ENCODE measurements around the gene BTBD3. TPM values are rescaled to one million over a fixed set of nuclear protein-coding genes. Genes with fewer than 3 reads are reported as not detected.

BTBD3 gene
- total RNA-seq, 4 donors from 2014 or later = 39.0 to 62.1 (median 44.6) TPM

GRCh38 chr20:11949711-11950110 is 32.0 kb downstream of the BTBD3 start:
- Histone ChIP-seq H3K4me1 (no peaks in the 10 kb centered on the region), H3K27ac (no peak overlapping the region), H3K27me3 (no peaks in the 10 kb centered on the region), H3K4me3 (no peak overlapping the region), H3K9me3 (no peaks in the 10 kb centered on the region), H3K36me3 (no peaks in the 10 kb centered on the region)
- 86% methylated on average over 3 of the region's 3 CpGs for WGBS
- DNase-seq (ENCODE audit: low spot score in 2 of 2) = no peak
- TF ChIP-seq POLR2AphosphoS5 (IDR thresholded peaks at IDR 0.05) (no peak), POLR2A (IDR thresholded peaks at IDR 0.05) (no peak), CTCF (IDR thresholded peaks at IDR 0.05) (no peak), EP300 (IDR thresholded peaks at IDR 0.05) (no peak)

GRCh38 chr20:11951696-11952095 is 34.0 kb downstream of the BTBD3 start:
- no peak for DNase-seq (ENCODE audit: low spot score in 2 of 2)
- H3K27ac ChIP-seq = no peak overlapping the region
- no peak for TF ChIP-seq POLR2A (IDR thresholded peaks at IDR 0.05)
- no peak for TF ChIP-seq POLR2AphosphoS5 (IDR thresholded peaks at IDR 0.05)
- no peak for TF ChIP-seq EP300 (IDR thresholded peaks at IDR 0.05)
- no peak for TF ChIP-seq CTCF (IDR thresholded peaks at IDR 0.05)
- no peaks in the 10 kb centered on the region for H3K36me3 ChIP-seq
- no peaks in the 10 kb centered on the region for H3K27me3 ChIP-seq
- 61% methylated on average over 3 of the region's 3 CpGs for WGBS
- H3K9me3 ChIP-seq = no peaks in the 10 kb centered on the region
- H3K4me3 ChIP-seq = no peak overlapping the region
- H3K4me1 ChIP-seq = no peaks in the 10 kb centered on the region

- no peaks in the 10 kb centered on the region for H3K36me3 ChIP-seq
- 67% methylated on average over 4 of the region's 4 CpGs for WGBS
Observed at GRCh38 chr20:11952639-11953038, 34.9 kb downstream of the BTBD3 start.

GRCh38 chr20:11957911-11958310 is 40.2 kb downstream of the BTBD3 start:
- no peaks in the 10 kb centered on the region for H3K36me3 ChIP-seq
- H3K4me1 ChIP-seq = no peaks in the 10 kb centered on the region
- no peak for DNase-seq (ENCODE audit: low spot score in 2 of 2)
- H3K27me3 ChIP-seq = no peaks in the 10 kb centered on the region
- no peaks in the 10 kb centered on the region for H3K9me3 ChIP-seq
- no peak overlapping the region for H3K4me3 ChIP-seq
- no peak overlapping the region for H3K27ac ChIP-seq
- no peak for TF ChIP-seq POLR2A (IDR thresholded peaks at IDR 0.05)
- no peak for TF ChIP-seq CTCF (IDR thresholded peaks at IDR 0.05)
- TF ChIP-seq EP300 (IDR thresholded peaks at IDR 0.05) = no peak
- no peak for TF ChIP-seq POLR2AphosphoS5 (IDR thresholded peaks at IDR 0.05)

More at GRCh38 chr20:11952639-11953038, 34.9 kb downstream of the BTBD3 start:
- DNase-seq (ENCODE audit: low spot score in 2 of 2) = no peak
- Histone ChIP-seq H3K4me1 (no peaks in the 10 kb centered on the region), H3K9me3 (no peaks in the 10 kb centered on the region), H3K27ac (no peak overlapping the region), H3K4me3 (no peak overlapping the region), H3K27me3 (no peaks in the 10 kb centered on the region)
- no peak for TF ChIP-seq POLR2AphosphoS5 (IDR thresholded peaks at IDR 0.05)
- TF ChIP-seq POLR2A (IDR thresholded peaks at IDR 0.05) = no peak
- no peak for TF ChIP-seq CTCF (IDR thresholded peaks at IDR 0.05)
- no peak for TF ChIP-seq EP300 (IDR thresholded peaks at IDR 0.05)

- no peaks in the 10 kb centered on the region for H3K4me1 ChIP-seq
- no peaks in the 10 kb centered on the region for H3K36me3 ChIP-seq
- H3K9me3 ChIP-seq = no peaks in the 10 kb centered on the region
- H3K27ac ChIP-seq = no peak overlapping the region
- H3K27me3 ChIP-seq = no peaks in the 10 kb centered on the region
- no peak for DNase-seq (ENCODE audit: low spot score in 2 of 2)
- 61% methylated on average over 24 of the region's 24 CpGs for WGBS
- H3K4me3 ChIP-seq = no peak overlapping the region
- no peak for TF ChIP-seq CTCF (IDR thresholded peaks at IDR 0.05)
- no peak for TF ChIP-seq EP300 (IDR thresholded peaks at IDR 0.05)
- no peak for TF ChIP-seq POLR2A (IDR thresholded peaks at IDR 0.05)
- TF ChIP-seq POLR2AphosphoS5 (IDR thresholded peaks at IDR 0.05) = no peak
Observed at GRCh38 chr20:11958855-11959254, 41.2 kb downstream of the BTBD3 start.
